Transverse colon (tissue), 4 donors: ENCODE data around the gene UPK3BL2. TPM values are rescaled to one million over a fixed set of nuclear protein-coding genes. Genes with fewer than 3 reads are reported as not detected.
A peak's percentile ranks its signal among the peaks of the same experiment; 100 is the strongest.
"Not testable (repeated sequence)": the region's sequence is repeated elsewhere in the genome, so short reads cannot be mapped to it uniquely, and the experiment has no call there.

Experiments
- DNase-seq: peaks from one replicate; pipeline ENCODE4 v3.0.0-alpha.2; 2019
- H3K27ac ChIP-seq, 4 donors: fragments of 200-600 bp; sonication (generic); 2 replicates each; pipeline ENCODE4 v1.5.1; 2016 to 2018; ENCODE audit warnings: inconsistent platforms in 4 of 4
- H3K27me3 ChIP-seq: fragments of 200-600 bp; sonication (generic); 2 replicates; pipeline ENCODE4 v1.5.1; 2017; ENCODE audit warnings: inconsistent platforms
- H3K36me3 ChIP-seq, 4 donors: fragments of 200-600 bp; sonication (generic); 2 replicates each; pipeline ENCODE4 v1.5.1; 2017 to 2019; ENCODE audit warnings: inconsistent platforms in 4 of 4
- H3K4me1 ChIP-seq, 4 donors: fragments of 200-600 bp; sonication (generic); 2 replicates each; pipeline ENCODE4 v1.5.1; 2017 to 2020; ENCODE audit warnings: inconsistent platforms in 4 of 4
- H3K4me3 ChIP-seq, 4 donors: fragments of 200-600 bp; sonication (generic); 1 replicate in 1 of 4; 2 replicates in 3 of 4; pipeline versions ENCODE4 v1.5.1 to v1.6.1; 2017 to 2019; ENCODE audit warnings: inconsistent platforms in 4 of 4
- H3K9me3 ChIP-seq, 2 donors: fragments of 200-600 bp; sonication (generic); 2 replicates each; pipeline ENCODE4 v1.5.1; 2017 to 2019; ENCODE audit warnings: inconsistent platforms in 2 of 2
- WGBS, 2 donors: methylation state at CpG; one replicate each; pipeline ENCODE4 v1.1.5; 2018; ENCODE audit warnings: low coverage in 1 of 2; 5-methylcytosine and 5-hydroxymethylcytosine counted together
- in situ Hi-C, 4 donors: fragments of 200-750 bp; cut with MboI; loops; one replicate each; pipeline versions ENCODE4 v1.15.0 to v1.15.1; 2017; ENCODE audit warnings: low sequenced_read_pairs in 3 of 4, low pct_ligation_motif_present in 1 of 4, low pct_unique_long_range_greater_than_20kb in 1 of 4
- intact Hi-C: fragments of 100-400 bp; cut with DNase I; formaldehyde crosslinking; loops from one replicate; pipeline ENCODE4 v1.15.1; 2023; ENCODE audit warnings: low total_unique reads
- total RNA-seq, 4 donors: library from RNA; depleted of rRNA; stranded (reverse); fragments of >200 nt; gene quantifications; one replicate each; pipeline ENCODE4 v1.1.0, GENCODE V29; 2016

The UPK3BL2 gene
- total RNA-seq, 4 donors from 2014 or later = 7.8 to 116 (median 30.4) TPM

GRCh38 chr7:102514881-102515721 lies 28.4 kb downstream of the UPK3BL2 start:
- H3K27ac ChIP-seq, H3K4me3 ChIP-seq, DNase-seq, intact Hi-C loops, in situ Hi-C loops, H3K36me3 ChIP-seq, H3K9me3 ChIP-seq, H3K27me3 ChIP-seq, H3K4me1 ChIP-seq: not testable (repeated sequence)
- WGBS, 2 donors = no CpG with 5 or more reads among the region's 15 CpGs

DNA sequence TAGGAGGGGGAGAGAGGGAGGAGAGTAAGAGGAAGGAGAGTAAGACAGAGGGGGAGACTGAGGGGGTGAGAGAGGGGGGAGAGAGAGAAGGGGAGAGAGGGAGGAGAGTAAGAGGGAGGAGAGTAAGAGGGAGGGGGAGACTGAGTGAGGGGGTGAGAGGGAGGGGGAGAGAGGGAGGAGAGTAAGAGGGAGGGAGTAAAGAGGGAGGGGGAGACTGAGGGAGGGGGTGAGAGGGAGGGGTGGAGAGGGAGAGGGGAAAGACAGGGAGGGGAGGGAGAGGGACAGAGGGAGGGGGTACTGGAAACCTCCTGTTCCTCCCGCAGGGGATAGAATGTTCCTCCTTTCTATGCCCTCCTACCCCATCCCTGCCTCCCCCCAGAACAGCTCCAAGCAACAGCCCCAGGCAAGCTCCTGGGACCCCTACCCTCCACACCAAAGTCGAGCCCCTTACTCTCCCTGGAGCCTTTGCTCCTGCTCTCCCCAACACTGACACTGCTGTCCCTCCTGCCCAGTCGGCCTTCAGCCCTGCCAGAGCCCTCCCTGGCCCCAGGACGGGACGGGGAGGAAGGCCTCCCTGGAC lies 30.8 kb downstream of the UPK3BL2 start:
- Histone ChIP-seq H3K27ac (peak overlapping the region; percentile 32 to 85 (median 72)), H3K4me3 (peak overlapping the region in 1 of 4 donors; percentile 1)
- H3K4me1 ChIP-seq, H3K36me3 ChIP-seq, H3K9me3 ChIP-seq, in situ Hi-C loops, intact Hi-C loops, H3K27me3 ChIP-seq: not testable (repeated sequence)
- 47% methylated on average over 5 of the region's 5 CpGs; no CpG with 5 or more reads in 1 of the 2 donors for WGBS, 2 donors
- peak; percentile 8 for DNase-seq

GRCh38 chr7:102511860-102512522 lies 31.5 kb downstream of the UPK3BL2 start:
- intact Hi-C loops, DNase-seq, H3K36me3 ChIP-seq, in situ Hi-C loops, H3K27ac ChIP-seq, H3K4me3 ChIP-seq, H3K27me3 ChIP-seq, H3K4me1 ChIP-seq, H3K9me3 ChIP-seq: not testable (repeated sequence)
- WGBS, 2 donors = no CpG with 5 or more reads among the region's 30 CpGs

DNA sequence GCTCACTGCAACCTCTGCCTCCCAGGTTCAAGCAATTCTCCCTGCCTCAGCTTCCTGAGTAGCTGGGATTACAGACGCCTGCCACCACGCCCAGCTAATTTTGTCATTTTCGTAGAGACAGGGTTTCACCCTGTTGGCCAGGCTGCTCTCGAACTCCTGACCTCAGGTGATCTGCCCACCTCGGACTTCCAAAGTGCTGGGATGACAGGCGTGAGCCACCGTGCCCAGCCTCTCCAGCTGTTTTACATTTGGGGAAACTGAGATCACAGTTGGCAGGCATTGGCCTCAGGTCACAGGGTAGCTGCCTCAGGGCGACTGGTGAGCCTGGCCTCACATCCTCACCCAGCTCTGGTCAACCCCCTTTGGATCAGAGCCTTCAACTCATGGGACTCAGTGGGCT lies 32.9 kb downstream of the UPK3BL2 start:
- WGBS, 2 donors = 78% methylated on average over 4 of the region's 8 CpGs; no CpG with 5 or more reads in 1 of the 2 donors
- DNase-seq, H3K27ac ChIP-seq, H3K27me3 ChIP-seq, intact Hi-C loops, H3K9me3 ChIP-seq, H3K4me1 ChIP-seq, in situ Hi-C loops, H3K36me3 ChIP-seq, H3K4me3 ChIP-seq: not testable (repeated sequence)

GRCh38 chr7:102507410-102508088 lies 35.9 kb downstream of the UPK3BL2 start:
- intact Hi-C loops = not testable (repeated sequence)

GRCh38 chr7:102505298-102506185 lies 38.0 kb downstream of the UPK3BL2 start:
- H3K27me3 ChIP-seq, H3K27ac ChIP-seq, intact Hi-C loops, H3K4me1 ChIP-seq, in situ Hi-C loops, H3K4me3 ChIP-seq, H3K36me3 ChIP-seq, H3K9me3 ChIP-seq: not testable (repeated sequence)
- DNase-seq = peak; percentile 5
- 83% methylated on average over 5 of the region's 24 CpGs; no CpG with 5 or more reads in 1 of the 2 donors for WGBS, 2 donors

More at GRCh38 chr7:102507410-102508088, 35.9 kb downstream of the UPK3BL2 start:
- 100% methylated on average over 2 of the region's 8 CpGs; no CpG with 5 or more reads in 1 of the 2 donors for WGBS, 2 donors
- H3K27ac ChIP-seq, H3K36me3 ChIP-seq, H3K9me3 ChIP-seq, H3K4me3 ChIP-seq, H3K4me1 ChIP-seq, in situ Hi-C loops, H3K27me3 ChIP-seq: not testable (repeated sequence)
- DNase-seq = peak; percentile 6

- H3K4me1 ChIP-seq, H3K27me3 ChIP-seq, H3K4me3 ChIP-seq, H3K9me3 ChIP-seq, H3K27ac ChIP-seq, in situ Hi-C loops, H3K36me3 ChIP-seq, intact Hi-C loops, DNase-seq: not testable (repeated sequence)
- no CpG with 5 or more reads among the region's 12 CpGs for WGBS, 2 donors
Measured at GRCh38 chr7:102503141-102503540, 40.4 kb downstream of the UPK3BL2 start.

DNA sequence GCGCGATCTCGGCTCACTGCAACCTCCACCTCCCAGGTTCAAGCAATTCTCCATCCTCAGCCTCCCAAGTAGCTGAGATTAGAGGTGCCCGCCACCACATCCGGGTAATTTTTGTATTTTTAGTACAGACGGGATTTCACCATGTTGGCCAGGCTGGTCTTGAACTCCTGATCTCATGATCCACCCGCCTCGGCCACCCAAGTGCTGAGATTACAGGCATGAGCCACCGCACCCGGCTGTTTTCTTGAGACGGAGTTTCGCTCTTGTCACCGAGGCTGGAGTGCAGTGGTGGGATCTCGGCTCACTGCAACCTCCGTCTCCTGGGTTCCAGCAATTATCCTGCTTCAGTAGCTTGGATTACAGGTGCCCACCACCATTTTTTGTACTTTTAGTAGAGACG lies 45.2 kb downstream of the UPK3BL2 start:
- H3K27me3 ChIP-seq, H3K4me3 ChIP-seq, H3K9me3 ChIP-seq, H3K4me1 ChIP-seq, DNase-seq, H3K27ac ChIP-seq, intact Hi-C loops, H3K36me3 ChIP-seq, in situ Hi-C loops: not testable (repeated sequence)
- 96% methylated on average over 9 of the region's 16 CpGs; no CpG with 5 or more reads in 1 of the 2 donors for WGBS, 2 donors

GRCh38 chr7:102497308-102497707 lies 46.2 kb downstream of the UPK3BL2 start:
- in situ Hi-C loops, H3K9me3 ChIP-seq, H3K27me3 ChIP-seq, H3K36me3 ChIP-seq, H3K27ac ChIP-seq, intact Hi-C loops, DNase-seq, H3K4me3 ChIP-seq, H3K4me1 ChIP-seq: not testable (repeated sequence)
- WGBS, 2 donors = 86% methylated on average over 1 of the region's 5 CpGs; no CpG with 5 or more reads in 1 of the 2 donors
